NCI-H2196 (cell line): ENCODE measurements around the gene MAD1L1.

ENCODE experiments used
- DNase-seq: peaks from one replicate; lab custom pipeline; 2025; ENCODE audit not compliant: unreplicated experiment; lab: John Stamatoyannopoulos, UW

The MAD1L1 gene

DNA sequence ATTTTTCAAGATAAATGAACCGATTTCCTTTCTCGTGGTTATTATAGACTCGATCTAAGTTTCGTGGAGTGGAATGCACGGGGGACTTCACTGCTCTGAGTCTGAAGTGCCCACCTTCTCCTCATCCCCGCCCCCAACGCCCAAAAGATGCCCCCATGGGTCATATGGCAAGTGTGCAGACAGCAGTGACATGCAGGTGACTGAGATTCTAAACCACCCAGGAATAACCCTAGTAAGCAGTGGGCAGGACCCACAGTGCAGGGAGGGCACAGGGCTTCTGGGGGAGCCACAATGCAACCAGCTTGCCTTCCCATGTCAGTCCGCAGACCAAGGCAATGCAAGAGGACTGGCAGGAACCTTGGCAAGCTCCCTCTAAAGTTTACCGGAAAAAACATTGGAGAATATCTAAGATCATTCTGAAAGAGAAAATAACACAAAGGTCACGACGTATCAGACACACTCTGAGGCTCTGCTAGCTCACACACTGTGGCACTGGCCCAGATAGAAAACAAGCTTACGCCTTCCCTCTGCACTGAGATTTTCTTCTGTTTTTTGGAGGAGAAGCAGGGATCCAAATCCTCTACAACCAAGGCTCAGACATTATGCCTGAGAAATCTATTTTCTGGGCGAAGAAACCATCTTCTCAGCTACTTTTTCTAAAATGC lies 239.6 kb downstream of the MAD1L1 start:
- no peak for DNase-seq

DNA sequence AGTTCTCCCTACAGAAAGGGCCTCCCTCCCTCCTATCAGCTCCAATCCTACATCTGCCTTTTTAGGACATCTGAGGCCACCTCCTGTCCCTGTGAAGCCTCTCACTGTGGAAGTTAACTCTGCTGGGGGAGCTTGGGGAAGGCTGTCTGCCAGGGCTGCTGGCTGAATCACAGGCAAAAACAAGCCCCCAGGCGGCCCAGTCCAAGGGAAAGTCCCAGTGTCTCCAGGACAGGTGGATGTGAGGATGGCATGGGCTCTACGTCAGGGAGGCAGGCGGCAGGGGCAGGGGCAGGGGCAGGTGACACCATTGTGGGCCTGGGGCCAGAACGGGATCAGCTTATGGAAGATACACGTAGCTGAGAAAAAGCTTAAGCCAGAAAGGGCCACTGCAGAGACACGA lies 240.2 kb downstream of the MAD1L1 start:
- DNase-seq, result no peak

DNA sequence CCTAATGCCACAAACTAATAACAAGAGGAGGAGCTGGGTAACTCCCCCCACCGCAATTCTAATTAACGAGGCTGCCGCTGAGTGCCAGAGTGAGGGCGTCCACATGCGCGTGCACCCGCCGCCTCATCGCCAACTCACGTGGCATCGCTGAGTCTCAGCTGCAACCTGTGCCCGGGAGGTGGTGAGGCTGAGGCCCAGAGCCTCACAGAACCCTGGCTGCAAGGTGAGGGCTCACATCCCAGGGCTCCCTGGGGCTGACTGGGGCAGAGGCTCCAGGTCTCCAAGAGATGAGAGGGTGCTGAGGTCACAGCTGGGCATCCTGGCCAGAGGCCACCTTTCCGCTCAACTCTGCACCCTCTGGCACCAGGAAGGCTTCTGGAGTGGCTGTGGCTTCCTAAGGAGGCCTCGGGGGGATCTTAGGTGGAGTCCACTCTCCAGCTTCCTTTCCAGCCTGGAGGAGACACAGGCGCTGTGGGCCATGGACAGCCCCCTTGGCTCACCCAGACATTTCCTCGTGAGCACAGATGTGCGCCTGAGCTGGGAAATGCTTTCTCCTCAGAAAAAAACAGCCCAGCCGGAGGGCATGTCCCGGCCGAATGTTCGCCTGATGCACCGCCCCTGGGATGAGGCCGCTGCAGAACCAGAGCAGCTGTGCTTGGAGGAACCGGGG lies 242.6 kb downstream of the MAD1L1 start:
- DNase-seq, result no peak

DNA sequence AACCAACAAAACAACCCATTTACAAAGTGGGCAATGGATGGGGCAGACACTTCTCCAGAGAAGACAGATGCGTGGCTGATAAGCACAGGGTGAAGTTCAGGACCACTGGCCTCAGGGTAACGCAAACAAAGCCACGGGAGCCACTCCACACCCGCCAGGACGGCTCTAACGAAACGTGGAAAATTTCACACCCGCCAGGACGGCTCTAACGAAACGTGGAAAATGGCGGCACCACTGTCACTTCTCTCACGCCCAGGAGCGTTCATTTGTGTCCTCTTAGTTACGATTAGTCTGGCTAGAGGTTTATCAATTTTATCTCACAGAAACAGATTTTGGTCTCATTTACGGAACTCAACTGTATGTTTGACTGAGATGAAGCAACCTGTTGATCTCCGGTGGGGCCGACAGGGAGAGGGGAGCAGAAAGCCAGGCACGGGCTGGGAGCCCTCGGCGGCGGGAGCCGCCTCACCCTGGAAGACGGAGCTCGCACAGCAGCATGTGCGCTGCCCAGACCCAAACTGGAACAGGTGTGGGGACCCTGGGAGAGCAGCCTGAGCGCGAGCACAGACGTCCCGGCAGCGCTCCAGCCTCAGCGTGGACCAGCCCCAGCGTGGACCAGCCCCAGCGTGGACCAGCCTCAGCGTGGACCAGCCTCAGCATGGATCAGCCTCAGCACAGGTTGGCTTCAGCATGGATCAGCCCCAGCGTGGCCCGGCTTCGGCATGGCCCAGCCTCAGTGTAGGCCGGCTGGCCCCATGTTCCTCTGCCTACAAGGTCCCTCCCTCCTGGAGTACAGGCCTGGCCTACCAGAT lies 243.5 kb downstream of the MAD1L1 start:
- DNase-seq, result no peak

DNA sequence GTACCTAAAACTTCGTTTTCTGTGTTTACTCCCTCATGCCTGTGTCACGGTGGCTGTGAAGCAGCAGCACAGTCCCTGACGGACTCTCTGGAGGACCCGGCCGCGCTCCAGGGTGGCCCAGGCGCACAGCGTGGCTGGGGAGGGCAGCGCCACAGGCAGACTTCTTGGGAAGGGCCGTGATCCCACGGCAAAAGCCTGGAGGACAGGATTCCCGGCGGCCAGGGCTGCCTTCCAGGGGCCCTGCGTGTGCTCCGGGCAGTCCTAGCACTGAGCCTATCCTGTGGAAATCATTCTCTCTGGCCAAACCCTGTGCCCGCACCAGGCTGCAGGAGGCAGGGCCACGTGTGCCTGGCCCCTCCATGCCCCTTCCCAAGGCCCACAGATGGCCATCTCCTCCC lies 244.2 kb downstream of the MAD1L1 start:
- no peak for DNase-seq

DNA sequence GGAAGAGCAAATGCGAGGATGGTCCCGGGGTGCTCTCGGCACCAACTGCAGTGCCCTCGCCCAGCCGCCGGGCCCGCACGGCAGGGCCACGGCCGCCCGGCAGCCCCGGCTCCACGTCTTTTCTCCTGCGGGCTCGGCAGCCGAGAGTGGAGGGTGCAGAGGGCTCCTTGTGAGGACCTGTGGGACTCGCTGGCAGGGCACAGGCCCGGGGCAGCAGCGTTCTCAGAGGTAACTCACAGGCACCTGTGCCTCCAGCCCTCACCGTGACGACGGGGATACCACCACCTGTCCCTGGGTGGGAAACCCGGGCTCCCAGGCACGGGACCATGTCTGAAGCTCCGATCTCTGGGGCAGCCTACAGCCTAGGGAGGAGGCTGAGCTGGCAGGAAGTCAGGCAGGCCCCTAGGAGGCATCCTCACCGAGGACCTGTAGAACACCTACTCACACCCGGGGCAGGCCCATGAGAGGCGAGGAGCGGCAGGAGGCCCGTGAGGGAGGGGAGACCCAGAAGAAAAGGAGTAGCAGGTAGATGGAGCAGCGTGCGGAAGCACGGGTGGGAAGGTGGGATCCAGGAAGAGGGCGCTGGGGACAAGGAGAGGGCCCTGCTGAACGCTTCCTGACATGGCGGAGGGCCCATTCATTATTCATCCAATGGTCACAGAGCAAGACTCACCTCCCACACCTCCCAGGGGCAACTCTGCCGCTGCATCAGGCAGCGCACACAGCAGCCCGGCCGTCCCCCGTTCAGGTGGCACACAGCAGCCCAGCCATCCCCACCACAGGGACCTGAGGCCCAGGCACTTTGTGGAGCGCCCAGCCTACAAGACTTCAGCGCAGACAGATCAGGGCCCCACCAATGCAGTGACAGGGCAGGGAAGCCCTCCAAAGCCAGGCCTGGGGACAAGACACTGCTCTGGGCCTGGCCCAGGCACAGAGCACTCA lies 244.9 kb downstream of the MAD1L1 start:
- no peak for DNase-seq

DNA sequence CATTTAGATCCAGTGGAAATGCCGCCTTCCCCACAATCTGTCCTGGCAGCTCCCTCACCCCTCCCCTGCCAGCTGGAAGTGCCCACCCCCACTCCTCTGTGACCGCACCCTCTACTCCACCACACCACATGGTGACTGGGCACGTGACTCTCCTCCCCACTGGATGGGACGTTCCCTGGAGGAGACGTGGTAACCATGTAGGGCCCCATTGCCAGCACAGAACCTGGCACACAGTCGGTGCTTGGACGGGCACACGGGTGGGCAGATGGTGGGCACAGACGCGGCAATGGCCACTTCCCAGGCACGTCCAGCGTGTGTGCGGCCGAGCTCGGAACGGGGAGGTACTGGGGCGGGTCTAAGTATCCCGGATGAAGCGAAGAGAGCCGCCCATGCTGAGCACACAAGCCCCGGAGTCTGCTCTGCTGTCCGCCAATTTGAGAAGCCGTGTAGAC lies 245.6 kb downstream of the MAD1L1 start:
- no peak for DNase-seq

DNA sequence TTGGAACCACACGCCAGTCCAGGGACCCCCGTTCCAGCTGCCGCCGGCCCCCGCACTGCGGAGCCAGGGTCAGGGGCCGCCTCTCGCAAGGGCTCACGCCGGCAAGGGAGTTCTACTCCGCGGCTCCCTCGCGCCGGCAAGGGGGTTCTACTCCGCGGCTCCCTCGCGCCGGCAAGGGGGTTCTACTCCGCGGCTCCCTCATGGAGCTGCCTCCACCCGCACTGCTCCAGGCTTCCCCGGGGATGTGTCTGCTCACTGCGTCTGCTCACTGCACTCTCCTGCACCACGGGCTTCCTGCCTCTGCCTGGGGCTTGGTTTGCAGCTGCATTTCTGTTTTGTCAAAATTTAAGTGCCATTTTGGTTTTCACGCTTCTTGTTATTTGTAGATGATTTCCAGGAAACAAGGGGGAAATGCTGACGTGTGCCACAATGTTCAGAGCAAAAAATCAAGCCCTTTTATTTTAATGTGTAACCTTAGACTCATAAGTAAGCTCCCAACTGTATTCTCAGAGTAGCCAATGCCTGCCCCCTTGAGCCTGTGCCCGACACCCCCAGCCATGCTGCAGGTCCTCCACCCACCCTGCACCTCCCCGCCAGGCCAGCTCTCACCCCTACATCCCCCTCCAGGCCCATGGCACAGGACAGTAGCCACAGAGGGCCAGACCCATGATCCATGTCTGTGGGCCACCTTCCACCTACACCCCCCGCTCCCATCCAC lies 246.2 kb downstream of the MAD1L1 start:
- DNase-seq, result no peak

DNA sequence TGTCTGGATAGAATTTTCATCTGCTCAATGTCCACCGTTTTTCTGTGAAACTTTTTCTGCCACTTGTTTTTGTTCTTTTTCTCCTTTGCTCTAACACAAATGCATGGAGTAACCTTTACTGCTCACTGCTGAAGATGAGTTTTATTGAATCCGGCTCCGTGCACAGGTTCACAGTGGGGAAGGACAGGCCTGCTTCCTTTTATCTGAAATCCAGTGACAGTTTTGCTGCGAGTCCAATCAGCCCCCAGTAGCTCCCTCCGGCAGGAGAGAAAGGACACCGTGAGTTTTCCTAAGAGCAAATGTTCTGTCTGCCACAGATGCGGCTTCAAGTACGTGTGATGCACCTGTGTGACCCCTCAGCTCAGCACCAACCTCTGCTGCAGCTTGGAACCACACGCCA lies 246.8 kb downstream of the MAD1L1 start:
- no peak for DNase-seq

DNA sequence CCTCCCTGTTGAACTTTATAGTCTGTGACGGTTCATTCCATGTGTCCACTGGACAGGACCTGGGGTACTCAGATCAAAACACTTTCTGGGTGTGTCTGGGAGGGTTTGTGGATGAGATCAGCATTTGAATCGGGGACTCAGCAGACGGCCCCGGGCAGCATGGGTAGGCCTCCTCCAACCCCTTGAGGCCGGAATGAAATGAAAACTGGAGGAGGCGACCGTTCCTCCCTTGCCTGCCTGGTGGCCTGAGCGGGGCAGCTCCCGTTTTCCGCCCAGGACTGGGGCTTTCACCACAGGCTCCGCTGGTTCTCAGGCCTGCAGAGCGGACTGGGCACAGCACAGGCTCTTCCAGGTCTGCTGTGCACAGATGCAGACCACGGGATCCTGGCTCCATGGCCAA lies 247.7 kb downstream of the MAD1L1 start:
- no peak for DNase-seq

DNA sequence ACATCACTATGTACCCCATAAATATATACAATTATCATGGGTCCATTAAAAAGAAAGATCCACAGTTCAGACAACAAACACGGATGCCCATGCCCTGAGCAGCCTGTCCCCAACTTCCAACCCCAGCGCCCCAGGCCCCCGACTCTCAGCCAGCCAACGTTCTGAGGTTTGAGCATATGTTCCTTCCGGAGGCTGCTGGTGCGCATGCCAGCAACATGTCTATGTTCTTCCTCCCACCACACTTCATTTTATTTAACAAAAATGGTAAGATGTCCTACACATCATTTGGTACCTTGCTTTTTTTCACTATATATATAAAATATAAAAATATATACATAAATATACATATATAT lies 250.9 kb downstream of the MAD1L1 start:
- DNase-seq, result no peak

DNA sequence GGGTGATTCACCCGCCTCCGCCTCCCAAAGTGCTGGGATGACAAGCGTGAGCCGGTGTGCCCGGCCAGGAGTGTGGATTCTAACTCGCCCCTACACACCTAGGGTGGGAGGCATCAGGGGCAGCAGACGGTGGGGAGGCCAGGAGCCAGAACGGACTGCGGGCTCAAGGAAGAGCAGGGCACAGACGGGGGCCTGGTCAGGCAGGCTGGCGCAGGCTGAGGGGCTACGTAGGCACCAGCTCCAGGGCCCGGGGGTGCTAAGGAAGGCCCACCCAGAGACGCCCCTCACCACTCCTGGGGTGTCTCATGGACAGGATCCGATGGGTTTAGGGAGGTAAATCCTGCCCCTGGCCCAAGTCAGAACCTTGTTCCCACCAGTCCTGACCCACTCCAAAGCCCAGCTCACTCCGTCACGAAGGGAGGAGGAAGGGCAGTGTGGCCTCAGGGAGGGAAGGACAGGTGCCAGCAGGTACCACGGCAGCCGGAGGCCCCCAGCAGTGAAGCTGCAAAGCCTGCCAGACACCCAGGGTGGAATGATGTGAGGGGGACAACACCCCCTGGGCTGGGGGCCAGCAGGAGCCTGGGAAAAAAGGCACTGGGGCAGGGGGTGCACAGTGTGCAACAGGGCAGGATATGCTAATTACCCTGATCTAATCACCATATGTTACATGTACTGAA lies 251.4 kb downstream of the MAD1L1 start:
- no peak for DNase-seq

DNA sequence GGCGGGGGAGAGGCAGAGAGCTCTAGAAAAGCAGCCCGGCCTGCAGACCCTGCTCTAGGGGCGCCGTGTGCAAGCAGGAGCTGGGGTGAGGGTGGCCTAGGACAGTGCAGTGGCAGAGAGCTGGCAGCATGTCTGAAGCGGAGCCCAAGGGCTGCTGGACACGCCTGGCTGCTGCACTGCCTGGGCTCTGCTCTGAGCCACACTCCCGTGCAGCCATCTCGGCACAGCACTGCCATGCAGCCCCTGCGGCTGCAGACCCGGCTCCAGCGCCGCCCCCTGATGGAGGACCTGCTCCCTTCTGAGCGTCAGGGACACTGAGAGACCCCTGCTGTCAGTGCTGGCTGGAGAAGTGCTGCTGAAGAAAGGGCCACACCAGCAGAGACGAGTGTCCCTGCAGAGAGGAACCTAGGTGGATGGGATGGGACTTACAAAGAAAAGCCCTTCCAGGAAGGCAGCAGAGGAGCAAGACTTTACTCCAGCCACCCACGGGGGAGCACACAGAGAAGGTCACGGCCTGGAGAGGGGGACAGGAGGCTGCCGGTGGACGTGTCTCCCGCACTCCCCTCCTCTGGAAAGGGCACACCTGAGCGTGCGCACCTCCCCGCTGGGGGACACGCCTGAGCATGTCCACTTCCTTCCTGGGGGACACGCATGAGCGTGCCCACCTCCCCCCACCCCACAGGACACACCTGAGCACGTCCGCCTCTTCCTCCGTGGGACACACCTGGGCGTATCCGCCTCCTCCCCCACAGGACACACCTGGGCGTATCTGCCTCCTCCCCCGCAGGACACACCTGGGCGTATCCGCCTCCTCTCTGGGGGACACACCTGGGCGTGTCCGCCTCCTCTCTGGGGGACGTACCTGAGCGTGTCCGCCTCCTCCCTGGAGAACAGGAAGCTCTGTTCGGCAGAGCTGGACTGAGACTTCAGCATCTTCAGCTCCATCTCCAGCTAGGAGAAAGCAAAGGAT lies 252.9 kb downstream of the MAD1L1 start:
- DNase-seq, result no peak

DNA sequence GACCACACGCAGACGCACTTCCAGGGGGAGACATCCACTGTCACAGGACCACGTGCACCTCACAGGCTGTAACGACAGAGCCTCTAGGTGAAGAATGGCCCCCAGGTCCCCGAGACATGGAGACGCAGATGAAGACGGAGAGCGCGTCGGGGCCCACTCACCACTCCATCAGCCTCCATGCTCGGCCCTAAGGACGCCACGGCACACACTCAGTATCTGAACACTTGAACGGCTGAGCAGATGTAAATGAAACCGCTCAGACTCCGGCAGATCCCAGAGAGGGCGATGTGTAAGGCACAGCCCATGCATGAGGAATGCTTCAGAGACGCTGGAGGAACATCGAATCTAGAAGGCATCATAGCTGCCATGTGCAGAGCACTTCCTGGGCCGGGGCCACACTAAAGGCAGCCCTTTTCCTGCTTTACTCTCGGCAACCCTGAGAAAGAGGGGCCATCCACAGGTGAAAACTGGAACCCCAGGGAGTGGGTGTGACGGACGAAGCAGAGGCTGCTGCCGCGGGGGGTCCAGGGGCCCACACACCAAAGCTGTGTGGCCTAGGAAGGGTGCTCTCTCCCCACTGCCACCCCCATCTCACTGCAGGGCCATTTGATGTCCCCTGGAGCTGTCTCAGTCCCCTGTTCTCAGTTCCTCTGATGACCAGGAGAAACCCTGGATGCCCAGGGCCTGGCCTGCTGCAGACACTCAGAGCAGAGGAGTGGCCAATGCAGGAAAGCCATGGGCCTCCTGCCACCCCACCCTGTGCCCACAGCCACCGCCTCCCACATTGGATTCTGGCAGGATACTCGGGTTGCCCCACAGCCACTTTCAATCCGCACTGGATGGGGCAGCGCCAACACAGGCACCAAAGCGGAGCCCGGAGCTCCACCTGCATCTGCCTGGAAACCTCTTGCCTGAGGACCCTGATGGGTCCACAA lies 253.8 kb downstream of the MAD1L1 start:
- no peak for DNase-seq

DNA sequence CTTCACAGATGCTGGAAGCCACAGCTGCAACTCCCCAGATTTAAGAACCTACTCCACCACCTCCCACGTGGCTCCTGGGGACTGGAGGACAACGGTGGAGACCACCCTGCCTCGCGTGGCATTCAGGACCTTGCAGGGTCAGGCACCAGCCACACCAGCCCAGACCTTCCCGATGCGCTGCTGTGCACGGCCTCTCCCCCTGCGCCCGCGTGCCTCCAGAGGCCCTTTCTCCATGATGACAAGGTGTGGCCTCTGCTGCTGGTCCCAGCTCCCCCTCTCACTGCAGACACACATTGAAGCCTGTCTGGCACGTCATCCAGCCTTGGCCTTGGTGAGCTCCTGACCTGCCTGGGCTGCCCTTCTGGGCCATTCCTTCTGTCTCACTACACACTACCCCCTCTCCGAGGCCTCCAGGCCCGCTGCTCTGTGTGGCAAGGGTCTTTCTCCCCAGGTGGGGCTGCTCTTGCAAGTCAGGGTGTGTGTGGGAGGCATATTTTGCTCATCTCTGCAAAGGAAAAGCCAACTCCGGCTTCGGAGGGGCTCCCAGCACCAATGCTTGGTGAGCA lies 254.8 kb downstream of the MAD1L1 start:
- DNase-seq, result no peak

DNA sequence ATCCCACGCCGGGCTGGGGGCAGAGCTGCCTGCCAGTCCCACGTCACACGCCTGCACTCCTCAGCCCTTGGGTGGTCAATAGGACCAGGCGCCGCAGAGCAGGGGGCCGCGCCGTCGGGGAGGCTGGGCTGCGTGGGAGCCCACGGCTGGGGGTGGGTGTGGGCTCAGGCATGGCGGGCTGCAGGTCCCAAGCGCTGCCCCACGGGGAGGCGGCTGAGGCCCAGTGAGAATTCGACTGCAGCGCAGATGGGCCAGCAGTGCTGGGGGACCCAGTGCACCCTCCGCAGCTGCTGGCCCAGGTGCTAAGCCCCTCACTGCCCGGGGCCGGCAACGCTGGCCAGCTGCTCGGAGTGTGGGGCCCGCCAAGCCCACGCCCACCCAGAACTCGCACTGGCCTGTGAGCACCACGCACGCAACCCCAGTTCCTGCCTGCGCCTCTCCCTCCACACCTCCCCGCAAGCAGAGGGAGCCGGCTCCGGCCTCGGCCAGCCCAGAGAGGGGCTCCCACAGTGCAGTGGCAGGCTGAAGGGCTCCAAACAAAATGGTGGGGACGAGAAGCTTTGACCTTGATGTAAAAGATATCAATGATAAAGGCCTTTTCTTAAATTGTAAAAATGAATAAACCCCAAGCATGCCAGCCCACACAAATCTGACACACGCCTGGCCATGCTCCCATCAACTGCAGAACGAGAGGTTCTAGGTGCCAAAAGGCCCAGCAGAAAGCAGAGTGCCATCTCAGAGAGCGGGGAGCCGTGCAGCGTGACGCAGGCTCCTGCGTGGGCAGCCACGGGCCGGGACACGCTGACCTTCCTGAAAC lies 255.5 kb downstream of the MAD1L1 start:
- no peak for DNase-seq
